Breast epithelium (tissue), 4 donors: Measurements from ENCODE around the gene G6PC2. TPM values are rescaled to one million over a fixed set of nuclear protein-coding genes. Genes with fewer than 3 reads are reported as not detected.

Experiments used
- DNase-seq, 2 donors: peaks; one replicate each; pipeline ENCODE4 v3.0.0-alpha.2; 2019; ENCODE audit warnings: low spot score in 2 of 2
- H3K27ac ChIP-seq, 2 donors: fragments of 200-600 bp; sonication (generic) in 1 of 2; one replicate each; pipeline ENCODE4 v1.5.1; 2016 to 2019; ENCODE audit warnings: mild to moderate bottlenecking in 1 of 2
- H3K27me3 ChIP-seq, 2 donors: fragments of 200-600 bp; sonication (generic) in 1 of 2; one replicate each; pipeline versions ENCODE4 v1.5.1 to v1.6.0; 2017 to 2019; ENCODE audit warnings: control low read depth in 1 of 2, mild to moderate bottlenecking in 1 of 2
- H3K36me3 ChIP-seq: fragments of 200-600 bp; one replicate; pipeline ENCODE4 v1.5.1; 2019
- H3K4me1 ChIP-seq, 2 donors: fragments of 200-600 bp; sonication (generic); one replicate each; pipeline ENCODE4 v1.5.1; 2016 to 2019; ENCODE audit warnings: control low read depth in 1 of 2
- H3K4me3 ChIP-seq, 3 donors: fragments of 200-600 bp; sonication (generic); 1 replicate in 2 of 3; 2 replicates in 1 of 3; pipeline ENCODE4 v1.5.1; 2016 to 2019; ENCODE audit warnings: mild to moderate bottlenecking in 3 of 3, moderate library complexity in 2 of 3
- H3K9me3 ChIP-seq, 2 donors: fragments of 200-600 bp; sonication (generic) in 1 of 2; one replicate each; pipeline ENCODE4 v1.5.1; 2016 to 2019; ENCODE audit warnings: control low read depth in 1 of 2
- CTCF ChIP-seq, 3 donors: fragments of 450-650 bp; IDR thresholded peaks; one replicate each; pipeline ENCODE4 v1.5.1; 2016 to 2017; ENCODE audit warnings: antibody characterized with exemption in 3 of 3, mild to moderate bottlenecking in 3 of 3, moderate library complexity in 3 of 3
- POLR2A ChIP-seq: fragments of 450-650 bp; IDR thresholded peaks from one replicate; pipeline ENCODE4 v1.6.1; 2016; ENCODE audit warnings: antibody characterized with exemption, mild to moderate bottlenecking, moderate library complexity
- POLR2AphosphoS5 ChIP-seq, 3 donors: sonication (generic); formaldehyde crosslinking; IDR thresholded peaks; one replicate each; pipeline ENCODE4 v1.6.1; 2017; ENCODE audit warnings: antibody characterized with exemption in 3 of 3
- intact Hi-C: fragments of 100-400 bp; cut with DNase I; formaldehyde crosslinking; loops from one replicate; pipeline ENCODE4 v1.15.1; 2023; ENCODE audit warnings: low total_unique reads
- total RNA-seq, 3 donors: library from RNA; depleted of rRNA; stranded (reverse); fragments of >200 nt; gene quantifications; one replicate each; pipeline ENCODE4 v1.1.0, GENCODE V29; 2016

The G6PC2 gene
- total RNA-seq, 3 donors from 2014 or later: not detected

DNA sequence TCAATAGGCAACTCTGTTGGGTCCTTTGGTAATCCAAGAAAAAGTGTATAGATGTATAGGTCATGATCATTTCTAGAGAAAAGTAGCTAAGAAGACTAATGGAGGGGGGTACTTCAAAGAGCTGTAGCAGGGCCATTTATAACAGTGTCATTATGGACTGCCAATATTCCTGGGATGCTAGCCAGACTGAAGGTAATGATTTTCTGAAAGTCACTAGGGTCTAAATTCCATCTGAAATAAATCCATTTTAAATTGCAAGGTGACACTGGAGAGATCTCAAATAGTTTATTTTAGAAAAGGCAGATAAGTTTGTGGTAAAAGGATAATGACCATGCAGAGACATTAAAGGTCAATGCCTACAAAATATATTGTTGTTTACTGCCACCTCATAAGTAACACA is 6.4 kb upstream of the G6PC2 start:
- DNase-seq: no peak
- H3K27ac ChIP-seq: no peak overlapping the region
- intact Hi-C loops: no loop called here
- no peak overlapping the region for H3K4me3 ChIP-seq
- H3K9me3 ChIP-seq: no peaks in the 10 kb centered on the region
- TF ChIP-seq CTCF (IDR thresholded peaks at IDR 0.05) (no peak), POLR2A (no peak), POLR2AphosphoS5 (IDR thresholded peaks at IDR 0.05) (no peak)
- no peaks in the 10 kb centered on the region for H3K36me3 ChIP-seq
- no peaks in the 10 kb centered on the region for H3K4me1 ChIP-seq
- H3K27me3 ChIP-seq: no peaks in the 10 kb centered on the region

DNA sequence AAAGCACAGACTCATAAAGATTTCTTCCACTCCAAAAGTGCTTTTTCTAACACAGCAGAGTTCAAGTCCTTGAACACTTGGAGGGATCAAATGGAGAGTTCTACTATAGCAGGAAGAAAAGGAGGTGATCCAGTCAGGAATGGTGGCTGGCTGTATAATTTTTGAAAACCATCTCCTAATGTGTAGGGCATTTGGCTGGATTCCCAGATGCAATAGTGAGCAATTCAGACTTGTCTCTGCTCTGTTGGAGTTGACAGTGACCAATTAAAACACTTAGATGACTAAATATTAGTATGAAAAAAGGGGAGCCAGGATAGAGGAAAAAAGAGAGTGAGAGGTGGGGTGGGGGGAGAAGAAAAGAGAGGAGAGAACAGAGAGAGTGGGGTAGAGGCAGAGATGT is 5.3 kb upstream of the G6PC2 start:
- Histone ChIP-seq H3K27ac (no peak overlapping the region), H3K27me3 (no peaks in the 10 kb centered on the region), H3K36me3 (no peaks in the 10 kb centered on the region), H3K9me3 (no peaks in the 10 kb centered on the region), H3K4me3 (no peak overlapping the region), H3K4me1 (no peaks in the 10 kb centered on the region)
- DNase-seq: no peak
- no peak for TF ChIP-seq POLR2A
- intact Hi-C loops: no loop called here

- H3K27me3 ChIP-seq: no peaks in the 10 kb centered on the region
- no peak overlapping the region for H3K4me3 ChIP-seq
- TF ChIP-seq POLR2AphosphoS5 (IDR thresholded peaks at IDR 0.05) (no peak), CTCF (IDR thresholded peaks at IDR 0.05) (no peak), POLR2A (no peak)
- H3K36me3 ChIP-seq: no peaks in the 10 kb centered on the region
- intact Hi-C loops: no loop called here
- no peaks in the 10 kb centered on the region for H3K4me1 ChIP-seq
- no peak for DNase-seq
- H3K9me3 ChIP-seq: no peaks in the 10 kb centered on the region
- no peak overlapping the region for H3K27ac ChIP-seq
Observed at GRCh38 chr2:168896783-168897182, 4.3 kb upstream of the G6PC2 start.

DNA sequence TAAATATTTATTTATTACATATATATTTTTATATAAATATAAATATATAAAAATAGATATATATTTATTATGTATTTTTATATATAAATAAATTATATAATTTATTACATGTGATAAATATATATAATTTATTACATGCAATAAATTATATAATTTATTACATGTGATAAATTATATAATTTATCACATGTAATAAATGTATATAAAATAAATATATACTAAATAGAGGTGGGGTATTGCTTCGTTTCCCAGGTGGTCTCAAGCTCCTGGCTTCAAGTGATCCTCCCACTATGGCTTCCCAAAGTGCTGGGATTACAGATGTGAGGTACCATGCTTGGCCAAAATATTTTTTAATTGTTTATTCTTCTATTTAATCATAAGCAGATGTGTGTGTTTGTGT is 3.6 kb upstream of the G6PC2 start:
- intact Hi-C loops: no loop called here
- no peak for DNase-seq
- TF ChIP-seq CTCF (IDR thresholded peaks at IDR 0.05): no peak
- no peak for TF ChIP-seq POLR2AphosphoS5 (IDR thresholded peaks at IDR 0.05)
- no peak for TF ChIP-seq POLR2A
- Histone ChIP-seq H3K36me3 (no peaks in the 10 kb centered on the region), H3K27ac (no peak overlapping the region), H3K9me3 (no peaks in the 10 kb centered on the region), H3K27me3 (no peaks in the 10 kb centered on the region), H3K4me1 (no peaks in the 10 kb centered on the region), H3K4me3 (no peak overlapping the region)

DNA sequence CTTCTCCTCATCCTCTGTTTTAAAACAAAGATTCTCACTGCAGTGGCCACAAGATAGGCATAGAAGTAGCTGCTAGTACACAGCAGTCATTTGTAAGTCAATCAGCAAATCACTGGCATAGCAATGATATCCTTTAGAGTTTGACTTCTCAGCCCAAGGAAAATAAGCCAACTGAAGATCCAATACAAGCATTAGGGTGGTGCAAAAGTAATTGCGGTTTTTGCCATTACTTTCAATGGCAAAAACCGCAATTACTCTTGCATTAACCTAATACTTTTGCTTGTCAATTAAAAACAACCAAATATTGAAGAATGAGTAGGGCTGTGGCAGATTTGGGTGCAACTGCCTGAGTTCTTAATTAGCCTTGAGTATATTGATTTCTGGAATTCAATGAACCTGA is 2.8 kb downstream of the G6PC2 start:
- intact Hi-C loops: no loop called here
- Histone ChIP-seq H3K4me3 (no peak overlapping the region), H3K9me3 (no peaks in the 10 kb centered on the region), H3K4me1 (no peaks in the 10 kb centered on the region), H3K27me3 (no peaks in the 10 kb centered on the region), H3K36me3 (no peaks in the 10 kb centered on the region), H3K27ac (no peak overlapping the region)
- DNase-seq: no peak
- TF ChIP-seq POLR2AphosphoS5 (IDR thresholded peaks at IDR 0.05) (no peak), CTCF (IDR thresholded peaks at IDR 0.05) (no peak), POLR2A (no peak)

DNA sequence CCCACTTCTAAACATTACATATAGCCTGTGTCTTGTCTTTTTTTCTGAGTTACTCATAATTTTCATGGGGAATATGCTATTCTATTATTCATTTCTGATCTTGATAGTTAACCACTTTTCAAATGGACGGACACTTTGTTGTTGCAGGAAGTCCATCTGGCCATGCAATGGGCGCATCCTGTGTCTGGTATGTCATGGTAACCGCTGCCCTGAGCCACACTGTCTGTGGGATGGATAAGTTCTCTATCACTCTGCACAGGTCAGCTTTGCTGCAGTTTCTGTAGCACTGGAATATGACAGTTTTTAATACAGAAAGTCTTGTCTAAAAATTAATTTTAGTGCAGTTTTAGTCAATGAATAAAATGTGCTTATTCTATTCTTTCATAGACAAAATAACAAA is 3.3 kb downstream of the G6PC2 start:
- Histone ChIP-seq H3K27me3 (no peaks in the 10 kb centered on the region), H3K9me3 (no peaks in the 10 kb centered on the region), H3K4me1 (no peaks in the 10 kb centered on the region), H3K4me3 (no peak overlapping the region), H3K27ac (no peak overlapping the region), H3K36me3 (no peaks in the 10 kb centered on the region)
- TF ChIP-seq POLR2AphosphoS5 (IDR thresholded peaks at IDR 0.05): no peak
- no peak for TF ChIP-seq CTCF (IDR thresholded peaks at IDR 0.05)
- TF ChIP-seq POLR2A: no peak
- intact Hi-C loops: no loop called here
- no peak for DNase-seq
